Right cardiac atrium (tissue), 5 donors: ENCODE measurements around the gene TAGLN3. TPM values are rescaled to one million over a fixed set of nuclear protein-coding genes. Genes with fewer than 3 reads are reported as not detected.

Experiments
- ATAC-seq, 2 donors: fragments of 200-7000 bp; cut with Tn5 transposase; one replicate each; pipeline versions ENCODE4 v1.8.0 to v1.9.1; 2020; ENCODE audit warnings: moderate library complexity in 2 of 2, mild to moderate bottlenecking in 1 of 2
- DNase-seq, 3 donors: peaks; one replicate each; pipeline ENCODE4 v3.0.0-alpha.2; 2020
- H3K27ac ChIP-seq: one replicate; pipeline ENCODE4 v1.5.1; 2013; ENCODE audit warnings: mild to moderate bottlenecking, low read length, control low read depth, moderate library complexity
- H3K27me3 ChIP-seq: one replicate; pipeline ENCODE4 v1.6.1; 2013; ENCODE audit not compliant: control insufficient read depth, insufficient read depth
- H3K4me1 ChIP-seq: one replicate; pipeline ENCODE4 v1.6.1; 2013; ENCODE audit warnings: low read length; ENCODE audit not compliant: control insufficient read depth, insufficient read depth
- H3K4me3 ChIP-seq: one replicate; pipeline ENCODE4 v1.5.1; 2013; ENCODE audit warnings: low read length, control low read depth
- H3K9me3 ChIP-seq: one replicate; pipeline ENCODE4 v1.6.1; 2013; ENCODE audit warnings: low read length; ENCODE audit not compliant: control insufficient read depth
- WGBS: extraction: QIAGEN DNeasy Blood & Tissue Kit; methylation state at CpG from one replicate; pipeline ENCODE4 v1.1.7; 2013; 5-methylcytosine and 5-hydroxymethylcytosine counted together
- intact Hi-C, 4 donors: fragments of 100-400 bp; cut with DNase I; formaldehyde crosslinking; loops; one replicate each; pipeline versions ENCODE4 v1.11.0 to v1.14.0; 2022 to 2023
- polyA plus RNA-seq: library from polyadenylated mRNA; stranded (reverse); fragments of 200-250 nt; gene quantifications from one replicate; pipeline ENCODE4 v1.2.3, GENCODE V29; 2013
- total RNA-seq, 4 donors: library from RNA; stranded (reverse); fragmentation: NEBNext Ultra II Directional; extraction: Animal tissue kit (Norgen Biotek cat#: 25700); gene quantifications; one replicate each; pipeline ENCODE4 v1.2.1, GENCODE V29; 2021
- donor health status: healthy with polysubstance abuse.
- donor health status: DM: no; HTN: yes; CAD: no.
- donor health status: DM: no; HTN: no; CAD: no.
- donor health status: DM: no; HTN: yes; CAD: no; lungs with severe emphysema.
- donor health status: DM: yes; HTN: yes; CAD: no.

The TAGLN3 gene
- total and polyA plus RNA-seq, 5 donors, result 0.28 to 0.74 (median 0.52) TPM; not detected in 1

GRCh38 chr3:112000966-112001365, 2.2 kb downstream of the TAGLN3 start:
- DNase-seq (no peak), ATAC-seq (no peak)
- Histone ChIP-seq H3K4me3 (no peak overlapping the region), H3K9me3 (no peaks in the 10 kb centered on the region), H3K27ac (no peak overlapping the region), H3K27me3 (no peaks in the 10 kb centered on the region), H3K4me1 (peaks cover 3% of the 10 kb centered on the region)
- 93% methylated on average over 2 of the region's 2 CpGs for WGBS
- intact Hi-C loops, result no loop called here

- Histone ChIP-seq H3K9me3 (no peaks in the 10 kb centered on the region), H3K4me1 (peaks cover 3% of the 10 kb centered on the region), H3K4me3 (no peak overlapping the region), H3K27me3 (no peaks in the 10 kb centered on the region), H3K27ac (no peak overlapping the region)
- WGBS, result 93% methylated on average over 2 of the region's 2 CpGs
- ATAC-seq, result no peak
- no peak for DNase-seq
- intact Hi-C loops, result no loop called here
Measured at GRCh38 chr3:112001526-112001925, 2.8 kb downstream of the TAGLN3 start.

GRCh38 chr3:112002096-112002971, 3.6 kb downstream of the TAGLN3 start:
- no peak for ATAC-seq
- 69% methylated on average over 8 of the region's 8 CpGs for WGBS
- H3K4me3 ChIP-seq, result no peak overlapping the region

GRCh38 chr3:112003321-112004080, 4.8 kb downstream of the TAGLN3 start:
- WGBS, result 79% methylated on average over 4 of the region's 4 CpGs
- H3K4me3 ChIP-seq, result no peak overlapping the region
- intact Hi-C loops, result no loop called here
- H3K27ac ChIP-seq, result no peak overlapping the region
- no peaks in the 10 kb centered on the region for H3K9me3 ChIP-seq
- no peaks in the 10 kb centered on the region for H3K27me3 ChIP-seq
- DNase-seq (no peak), ATAC-seq (no peak)
- peaks cover 3% of the 10 kb centered on the region for H3K4me1 ChIP-seq

More at GRCh38 chr3:112002096-112002971, 3.6 kb downstream of the TAGLN3 start:
- H3K27me3 ChIP-seq, result no peaks in the 10 kb centered on the region
- H3K27ac ChIP-seq, result no peak overlapping the region
- no peak for DNase-seq
- H3K9me3 ChIP-seq, result no peaks in the 10 kb centered on the region
- intact Hi-C loops, result no loop called here
- H3K4me1 ChIP-seq, result peaks cover 3% of the 10 kb centered on the region

- Histone ChIP-seq H3K27ac (no peak overlapping the region), H3K27me3 (no peaks in the 10 kb centered on the region), H3K4me3 (no peak overlapping the region), H3K9me3 (no peaks in the 10 kb centered on the region), H3K4me1 (peaks cover 3% of the 10 kb centered on the region)
- DNase-seq, result no peak
- intact Hi-C loops, result no loop called here
- ATAC-seq, result no peak
- WGBS, result 84% methylated on average over 2 of the region's 2 CpGs
Measured at GRCh38 chr3:112004187-112004586, 5.5 kb downstream of the TAGLN3 start.

GRCh38 chr3:112004669-112005068, 5.9 kb downstream of the TAGLN3 start:
- intact Hi-C loops, result no loop called here
- 98% methylated on average over 2 of the region's 2 CpGs for WGBS
- DNase-seq (no peak), ATAC-seq (no peak)
- no peaks in the 10 kb centered on the region for H3K27me3 ChIP-seq
- no peak overlapping the region for H3K4me3 ChIP-seq
- no peaks in the 10 kb centered on the region for H3K4me1 ChIP-seq
- H3K27ac ChIP-seq, result no peak overlapping the region
- no peaks in the 10 kb centered on the region for H3K9me3 ChIP-seq

GRCh38 chr3:112005091-112005672, 6.5 kb downstream of the TAGLN3 start:
- H3K4me1 ChIP-seq, result no peaks in the 10 kb centered on the region
- ATAC-seq (no peak), DNase-seq (no peak)
- no peaks in the 10 kb centered on the region for H3K27me3 ChIP-seq
- no peak overlapping the region for H3K4me3 ChIP-seq
- intact Hi-C loops, result no loop called here
- H3K9me3 ChIP-seq, result no peaks in the 10 kb centered on the region
- WGBS, result 87% methylated on average over 4 of the region's 4 CpGs
- no peak overlapping the region for H3K27ac ChIP-seq

GRCh38 chr3:112007633-112008032, 8.9 kb downstream of the TAGLN3 start:
- H3K27ac ChIP-seq, result no peak overlapping the region
- no peak overlapping the region for H3K4me3 ChIP-seq
- intact Hi-C loops, result no loop called here
- DNase-seq (peak; percentile 38 to 75 (median 72)), ATAC-seq (peak; percentile 37 to 79)
- 16% methylated on average over 1 of the region's 1 CpG for WGBS
- H3K4me1 ChIP-seq, result peaks cover 5% of the 10 kb centered on the region
- H3K27me3 ChIP-seq, result no peaks in the 10 kb centered on the region
- H3K9me3 ChIP-seq, result no peaks in the 10 kb centered on the region

GRCh38 chr3:112009670-112010069, 10.9 kb downstream of the TAGLN3 start:
- Histone ChIP-seq H3K27me3 (no peaks in the 10 kb centered on the region), H3K27ac (no peak overlapping the region), H3K4me3 (no peak overlapping the region), H3K9me3 (no peaks in the 10 kb centered on the region), H3K4me1 (peaks cover 5% of the 10 kb centered on the region)
- ATAC-seq (peak in 1 of 2 donors; percentile 52), DNase-seq (no peak)
- intact Hi-C loops, result no loop called here
- WGBS, result 60% methylated on average over 2 of the region's 2 CpGs

- DNase-seq (no peak), ATAC-seq (no peak)
- H3K27me3 ChIP-seq, result no peaks in the 10 kb centered on the region
- WGBS, result 50% methylated on average over 3 of the region's 3 CpGs
- H3K4me3 ChIP-seq, result no peak overlapping the region
- H3K27ac ChIP-seq, result no peak overlapping the region
- H3K9me3 ChIP-seq, result no peaks in the 10 kb centered on the region
- intact Hi-C loops, result no loop called here
- peaks cover 5% of the 10 kb centered on the region for H3K4me1 ChIP-seq
Measured at GRCh38 chr3:112010636-112011035, 11.9 kb downstream of the TAGLN3 start.

- H3K27ac ChIP-seq, result peak overlapping the region; percentile 14
- intact Hi-C loops, result no loop called here
- DNase-seq (no peak), ATAC-seq (no peak)
- WGBS, result 76% methylated on average over 6 of the region's 6 CpGs
- no peaks in the 10 kb centered on the region for H3K9me3 ChIP-seq
- H3K27me3 ChIP-seq, result no peaks in the 10 kb centered on the region
- H3K4me3 ChIP-seq, result no peak overlapping the region
- H3K4me1 ChIP-seq, result peaks cover 5% of the 10 kb centered on the region
Measured at GRCh38 chr3:112011376-112011940, 12.7 kb downstream of the TAGLN3 start.
